ENCODE results near the gene TTLL9. TPM values are rescaled to one million over a fixed set of nuclear protein-coding genes. Genes with fewer than 3 reads are reported as not detected.

The TTLL9 gene
- total and polyA plus RNA-seq, 10 of the 15 experiments (the other 5 are each of a cell fraction or from before 2014, with no cell fraction given) = 0.03 to 0.77 (median 0.11) TPM; not detected in 2

GRCh38 chr20:31967830-31968249 lies 97.4 kb downstream of the TTLL9 start, which contains the start of gene XKR7 (continued):
- TF ChIP-seq PAX8 (IDR thresholded peaks at IDR 0.05) = no peak

- RAD21 ChIA-PET (ENCODE audit: unreplicated experiment) = no interaction called here
- in situ Hi-C loops (cut with MboI) (no loop called here), intact Hi-C loops (cut with micrococcal nuclease; ENCODE audit: unreplicated experiment) (no loop called here)
- Histone ChIP-seq H3K9ac (ENCODE audit: control insufficient read depth, insufficient read depth, low read length) (no peak overlapping the region), H3K79me2 (ENCODE audit: control insufficient read depth, insufficient read depth, low read length) (no peaks in the 10 kb centered on the region), H3K4me3 (no peak overlapping the region), H3K4me1 (ENCODE audit: control insufficient read depth, insufficient read depth, low read length) (no peaks in the 10 kb centered on the region), H3K27ac (ENCODE audit: control insufficient read depth, insufficient read depth) (no peak overlapping the region), H2AFZ (ENCODE audit: control insufficient read depth, low read depth, low read length) (no peak overlapping the region), H3K4me2 (ENCODE audit: control insufficient read depth, insufficient read depth) (0 out of 2 replicates have a peak overlapping the region, but pooled peaks have one; percentile 3), H3K27me3 (replicated peaks in 1 of 2; ENCODE audit: control insufficient read depth in 2 of 2, insufficient read depth in 2 of 2, low read length in 1 of 2) (peaks cover 0 to 2% of the 10 kb centered on the region in 2 experiments; a peak in 3 of 4 replicates), H3K36me3 (ENCODE audit: control insufficient read depth in 2 of 2, insufficient read depth in 2 of 2, low read length in 1 of 2) (no peaks in the 10 kb centered on the region), H3K9me3 (replicated peaks; ENCODE audit: control insufficient read depth, insufficient read depth, low read length) (no peaks in the 10 kb centered on the region), H4K20me1 (ENCODE audit: control insufficient read depth, insufficient read depth) (peaks cover 2% of the 10 kb centered on the region; the same call in 1 of the 2 replicates)
- BruUV-seq (replicated peaks) = no TSS peak
- POLR2A ChIA-PET = no interaction called here
- 14% methylated on average over 50 of the region's 57 CpGs for WGBS (ENCODE audit: insufficient coverage, insufficient replicate concordance, low lambda C conversion rate, missing lambda C conversion rate)
- FAIRE-seq = no peak
- DNase-seq (ENCODE audit: low read depth, low spot score) = no peak
- ATAC-seq = peak; percentile 93
- CTCF ChIA-PET = interaction anchor here (1.3 to 2.3 kb wide), 5 partner anchors 16 to 145 kb away, joined by 3 to 7 read pairs (median 3); partner anchors contain the start of gene PDRG1
- SMC1A ChIA-PET (ENCODE audit: uncharacterized antibody, unreplicated experiment) = no interaction called here
- no peak for TF ChIP-seq JUNB (IDR thresholded peaks at IDR 0.05)
- no peak for TF ChIP-seq WRNIP1 (IDR thresholded peaks at IDR 0.05; ENCODE audit: borderline replicate concordance, low read depth, low read length)
- TF ChIP-seq TCF3 (IDR thresholded peaks at IDR 0.05; ENCODE audit: borderline replicate concordance, insufficient read depth, low read depth, low read length) = no peak
- TF ChIP-seq PRDM15 (CRISPR knock-in tag; IDR thresholded peaks at IDR 0.05) = no peak
- TF ChIP-seq EED (IDR thresholded peaks at IDR 0.05; ENCODE audit: low read depth) = no peak
- TF ChIP-seq TBL1XR1 (IDR thresholded peaks at IDR 0.05; ENCODE audit: low read depth, low read length) = no peak
- peak; percentile 95 for TF ChIP-seq NKRF (conservative IDR thresholded peaks at IDR 0.05)
- TF ChIP-seq ZNF24 (IDR thresholded peaks at IDR 0.05) = no peak
- no peak for TF ChIP-seq IRF5 (IDR thresholded peaks at IDR 0.05; ENCODE audit: borderline replicate concordance)
- TF ChIP-seq HDGF (IDR thresholded peaks at IDR 0.05) = no peak
- no peak for TF ChIP-seq ZSCAN29 (IDR thresholded peaks at IDR 0.05)
- no peak for TF ChIP-seq NR2C2 (IDR thresholded peaks at IDR 0.05; ENCODE audit: borderline replicate concordance, control insufficient read depth, insufficient read length, low read depth)
- TF ChIP-seq PAX5 (IDR thresholded peaks at IDR 0.05; ENCODE audit: borderline replicate concordance, low read depth, low read length) = no peak
- no peak for TF ChIP-seq ZZZ3 (IDR thresholded peaks at IDR 0.05; ENCODE audit: control insufficient read depth, insufficient read length, low read depth)
These were observed 98.1 kb downstream of the TTLL9 start for GRCh38 chr20:31968291-31969126.
